Measurements from ENCODE around the gene DCUN1D4. TPM values are rescaled to one million over a fixed set of nuclear protein-coding genes. Genes with fewer than 3 reads are reported as not detected.

The DCUN1D4 gene
- polyA plus RNA-seq (ENCODE audit: insufficient read length in 3 of 3), result 10 to 100 TPM; 52.6 to 57.8 (median 55.3) TPM

GRCh38 chr4:51842554-51843308, at the start of gene DCUN1D4:
DCUN1D4 (plus strand) TSS chr4:51843153; CDS start chr4:51843243, 90 bp downstream.
- peak; percentile 94 to 99 (median 98) for DNase-seq (ENCODE audit: low read depth in 3 of 3, low spot score in 2 of 3)

GRCh38 chr4:51820443-51821234, 22.3 kb upstream of the DCUN1D4 start:
- no peak for DNase-seq (ENCODE audit: low read depth in 3 of 3, low spot score in 2 of 3)

DNA sequence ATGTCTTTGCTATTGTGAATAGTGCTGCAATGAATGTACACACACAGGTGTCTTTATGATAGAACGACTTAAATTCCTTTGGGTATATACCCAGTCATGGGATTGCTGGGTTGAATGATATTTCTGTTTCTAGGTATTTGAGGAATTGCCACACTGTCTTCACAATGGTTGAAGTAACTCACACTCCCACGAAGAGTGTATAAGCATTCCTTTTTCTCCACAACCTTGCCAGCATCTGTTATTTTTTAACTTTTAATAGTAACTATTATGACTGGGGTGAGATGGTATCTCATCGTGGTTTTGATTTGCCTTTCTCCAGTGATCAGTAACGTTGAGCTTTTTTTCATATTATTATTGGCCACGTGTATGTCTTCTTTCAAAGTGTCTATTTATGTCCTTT, 17.6 kb upstream of the DCUN1D4 start:
- DNase-seq (ENCODE audit: low read depth in 3 of 3, low spot score in 2 of 3), result no peak

DNA sequence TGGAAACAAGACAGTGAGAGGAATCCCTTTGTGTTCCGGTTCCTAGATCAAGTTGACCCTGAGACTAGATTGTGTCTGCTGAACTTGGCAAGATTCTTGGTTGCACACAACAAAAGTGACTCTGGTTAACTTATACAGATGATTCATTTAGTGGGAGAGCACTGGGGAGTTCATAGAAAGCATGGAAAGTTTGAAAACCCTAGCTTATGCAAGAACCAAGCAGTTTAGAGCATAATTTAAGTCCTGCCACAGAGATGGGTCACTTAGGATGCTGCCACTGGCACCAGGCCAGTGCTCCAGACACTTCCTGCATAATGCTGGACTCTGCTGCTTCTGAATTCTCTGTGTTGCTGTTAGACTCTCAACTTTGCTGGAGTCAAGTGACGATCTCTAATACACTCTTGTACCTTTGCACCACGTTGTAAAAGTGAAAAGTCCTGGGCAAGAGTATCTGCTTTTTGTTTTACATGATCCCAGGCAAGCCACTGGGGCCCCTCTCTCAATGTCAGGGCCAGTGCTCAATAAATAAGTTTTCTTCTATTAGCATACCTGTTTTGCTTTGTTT, 12.7 kb upstream of the DCUN1D4 start:
- DNase-seq (ENCODE audit: low read depth in 3 of 3, low spot score in 2 of 3), result no peak

DNA sequence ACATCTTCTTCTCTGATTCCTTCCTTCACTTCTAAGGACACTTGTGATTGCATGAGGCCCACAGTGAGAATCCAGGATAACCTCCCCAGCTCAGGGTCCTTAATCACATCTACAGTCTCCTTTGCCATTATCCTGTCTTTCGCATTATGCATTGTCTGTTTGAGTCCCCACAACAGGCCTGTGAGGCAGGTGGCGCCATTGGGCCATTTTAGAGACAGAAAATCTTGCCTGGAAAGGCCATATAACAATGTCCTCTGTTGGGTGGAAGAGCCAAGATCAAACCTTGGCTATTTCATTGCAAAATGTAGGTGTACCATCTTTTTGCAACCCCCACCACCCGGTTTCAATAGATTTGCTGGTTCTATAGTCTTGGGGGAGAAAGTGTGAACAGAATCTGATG, 11.8 kb upstream of the DCUN1D4 start:
- no peak for DNase-seq (ENCODE audit: low read depth in 3 of 3, low spot score in 2 of 3)

GRCh38 chr4:51833236-51833635, 9.7 kb upstream of the DCUN1D4 start:
- no peak for DNase-seq (ENCODE audit: low read depth in 3 of 3, low spot score in 2 of 3)

DNA sequence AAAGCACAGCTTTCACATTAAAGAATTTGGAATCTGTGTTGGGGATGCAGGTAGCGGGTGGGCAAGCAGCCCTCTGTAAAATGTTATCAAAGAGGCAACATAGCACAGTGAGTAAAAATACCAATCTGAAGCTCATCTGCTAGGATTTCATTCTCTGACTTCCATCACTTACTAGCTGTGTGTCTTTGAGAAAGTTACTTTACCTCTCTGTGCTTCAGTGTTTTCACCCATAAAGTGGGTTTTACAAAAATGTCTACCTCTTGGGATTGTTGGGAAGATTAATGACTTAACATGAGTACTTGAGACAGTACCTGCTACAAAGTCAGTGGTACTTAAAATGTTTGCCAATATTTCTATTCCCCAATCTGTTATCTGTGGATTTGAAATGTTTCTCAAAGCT, 7.9 kb upstream of the DCUN1D4 start:
- no peak for DNase-seq (ENCODE audit: low read depth in 3 of 3, low spot score in 2 of 3)

- DNase-seq (ENCODE audit: low read depth in 3 of 3, low spot score in 2 of 3), result no peak
Observed at GRCh38 chr4:51835855-51836254, 7.1 kb upstream of the DCUN1D4 start.

GRCh38 chr4:51836549-51836948, 6.4 kb upstream of the DCUN1D4 start:
- no peak for DNase-seq (ENCODE audit: low read depth in 3 of 3, low spot score in 2 of 3)

GRCh38 chr4:51840781-51841180, 2.2 kb upstream of the DCUN1D4 start:
- no peak for DNase-seq (ENCODE audit: low read depth in 3 of 3, low spot score in 2 of 3)

DNA sequence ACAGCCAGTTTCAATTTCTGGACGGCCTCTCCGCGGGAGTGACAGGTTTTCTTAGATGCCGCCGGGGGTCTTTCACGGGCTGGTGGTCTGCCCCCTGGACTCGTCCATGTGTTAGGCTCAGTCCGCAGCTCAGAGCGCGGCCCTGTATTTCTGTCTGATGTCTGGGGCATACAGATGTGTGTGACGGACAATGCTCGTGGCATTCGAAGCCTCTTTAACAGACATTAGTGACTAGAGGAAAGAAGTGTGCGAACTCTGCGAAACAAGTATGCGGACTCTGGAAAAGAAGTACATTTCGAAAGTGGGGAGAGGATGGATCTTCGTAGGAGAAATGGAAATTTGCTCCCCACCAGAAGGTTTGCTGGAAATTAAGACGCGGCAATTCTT, 793 bp upstream of the DCUN1D4 start:
- DNase-seq (ENCODE audit: low read depth in 3 of 3, low spot score in 2 of 3), result no peak

GRCh38 chr4:51843309-51844152, 578 bp downstream of the DCUN1D4 start:
- DNase-seq (ENCODE audit: low read depth in 3 of 3, low spot score in 2 of 3), result no peak

GRCh38 chr4:51844153-51845054, 1.5 kb downstream of the DCUN1D4 start:
- DNase-seq (ENCODE audit: low read depth in 3 of 3, low spot score in 2 of 3), result peak in 2 of 3 donors; percentile 63 to 74

- DNase-seq (ENCODE audit: low read depth in 3 of 3, low spot score in 2 of 3), result no peak
Observed at GRCh38 chr4:51845055-51845426, 2.1 kb downstream of the DCUN1D4 start.

DNA sequence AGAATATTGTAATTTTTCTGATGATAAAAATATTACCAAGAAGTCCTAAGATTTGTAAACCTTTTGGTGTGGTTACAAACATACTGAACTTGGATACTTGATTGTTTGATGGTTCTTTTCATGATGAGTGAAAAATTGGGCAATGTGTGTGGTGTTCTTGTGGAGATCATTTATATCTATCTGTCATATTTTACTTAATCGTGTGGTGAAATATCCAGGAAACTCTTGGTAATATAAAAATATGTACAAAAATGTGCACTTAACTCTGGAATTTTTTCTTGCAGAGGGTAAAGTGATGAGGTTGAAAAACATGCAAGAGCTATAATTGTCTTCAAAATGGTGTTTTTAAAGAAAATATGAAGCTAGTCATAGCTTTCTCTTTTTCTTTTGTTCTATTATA, 2.8 kb downstream of the DCUN1D4 start:
- DNase-seq (ENCODE audit: low read depth in 3 of 3, low spot score in 2 of 3), result no peak

DNA sequence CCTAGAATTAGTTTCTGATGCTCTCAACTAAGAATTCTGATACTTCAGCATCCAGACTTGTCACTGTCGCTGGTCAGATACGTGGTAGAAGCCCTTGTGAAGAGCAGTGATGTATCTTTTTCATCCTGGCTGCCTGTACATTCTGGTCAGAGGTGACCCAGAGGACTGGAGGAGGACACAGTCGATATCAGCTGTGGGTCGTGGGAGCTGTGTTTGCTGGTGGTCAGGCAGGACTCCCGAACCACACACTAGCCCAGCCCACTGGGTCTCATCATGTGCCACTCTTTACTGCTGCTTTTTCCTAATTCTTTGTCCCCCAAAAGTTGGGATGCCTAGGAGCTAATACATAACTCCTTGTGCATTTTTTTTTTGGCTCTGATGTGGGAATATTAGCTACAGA, 6.5 kb downstream of the DCUN1D4 start:
- DNase-seq (ENCODE audit: low read depth in 3 of 3, low spot score in 2 of 3), result no peak

DNA sequence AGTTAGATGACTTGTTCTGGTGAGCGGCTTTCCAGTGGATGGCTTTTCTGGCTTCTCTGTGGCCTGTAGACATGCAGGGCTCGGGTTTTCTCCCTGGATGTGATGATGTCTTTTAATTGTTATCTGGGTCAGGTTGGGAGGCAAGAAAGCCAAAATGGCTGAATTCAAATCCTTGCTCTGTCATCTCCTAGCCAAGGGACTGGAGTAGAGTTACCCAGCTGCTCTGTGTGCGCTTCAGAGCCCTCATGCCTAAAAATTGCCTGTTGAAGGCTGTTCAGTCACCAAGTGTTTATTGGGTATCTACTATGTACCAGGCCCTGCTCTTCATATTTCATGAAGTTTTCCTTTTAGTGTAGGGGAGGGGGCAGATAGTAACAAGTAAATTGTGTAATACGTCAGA, 7.3 kb downstream of the DCUN1D4 start:
- DNase-seq (ENCODE audit: low read depth in 3 of 3, low spot score in 2 of 3), result no peak

DNA sequence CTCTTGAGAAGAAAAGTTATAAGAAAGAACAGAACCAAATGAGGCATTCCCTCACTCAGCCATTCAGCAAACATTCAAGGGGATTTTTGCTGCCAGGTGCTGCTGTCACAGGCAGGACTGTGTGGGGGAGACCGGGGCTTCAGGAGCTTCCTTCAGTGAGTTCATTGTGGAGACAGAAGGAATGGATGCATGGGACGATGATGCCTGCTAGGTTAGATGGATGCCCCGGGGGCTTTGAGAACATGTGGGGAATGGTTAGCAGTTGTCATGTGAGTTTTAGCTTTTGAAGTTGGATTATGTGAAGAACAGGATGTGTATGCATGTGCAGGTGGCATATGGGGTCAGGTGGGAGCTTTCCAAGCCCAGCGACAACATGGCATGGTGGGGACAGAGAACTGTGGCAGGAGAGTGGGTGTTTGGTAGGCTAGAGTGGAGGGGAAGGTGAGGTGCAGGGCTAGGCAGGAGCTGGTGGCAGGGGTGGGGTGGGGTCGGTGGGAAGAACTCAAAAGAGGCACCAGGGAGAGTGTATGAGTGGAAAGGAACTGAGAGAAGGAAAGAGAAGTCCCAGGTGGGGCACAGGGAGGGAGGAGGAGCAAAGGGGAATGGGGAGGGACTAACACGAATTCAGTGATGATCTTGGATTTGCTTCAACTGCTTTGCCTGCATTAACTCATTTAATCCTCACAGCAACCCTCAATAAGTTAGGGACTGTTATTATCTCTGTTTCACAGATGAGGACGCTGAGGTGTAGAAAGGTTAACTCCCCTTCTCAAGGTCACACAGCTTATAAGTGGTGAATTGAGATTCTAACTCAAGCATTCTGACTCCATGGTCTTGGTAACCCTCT, 8.4 kb downstream of the DCUN1D4 start:
- DNase-seq (ENCODE audit: low read depth in 3 of 3, low spot score in 2 of 3), result no peak

DNA sequence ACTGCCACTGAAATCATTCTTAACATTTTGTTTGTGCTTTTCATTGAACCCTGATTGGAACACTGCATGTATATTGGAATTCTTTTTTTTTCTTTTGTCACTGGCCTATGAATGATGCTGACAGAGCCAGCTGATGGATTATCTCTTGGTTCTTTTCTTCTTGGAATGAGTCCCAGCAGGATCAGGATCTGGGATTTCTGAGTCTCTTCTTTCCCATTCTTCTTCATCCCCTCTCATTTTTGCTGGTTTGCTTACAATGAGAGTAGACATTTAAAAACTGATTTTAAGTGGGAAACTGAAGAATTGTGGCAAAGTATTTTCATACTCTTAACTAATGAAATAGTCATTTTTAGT, 9.0 kb downstream of the DCUN1D4 start:
- DNase-seq (ENCODE audit: low read depth in 3 of 3, low spot score in 2 of 3), result no peak
